Osteoblast (primary cell): ENCODE data around the gene CRYBB2. TPM values are rescaled to one million over a fixed set of nuclear protein-coding genes. Genes with fewer than 3 reads are reported as not detected.
A peak's percentile ranks its signal among the peaks of the same experiment; 100 is the strongest.

ENCODE experiments used
- DNase-seq: peaks from one replicate; pipeline ENCODE4 v3.0.0; 2011; ENCODE audit warnings: low spot score, mixed read lengths; ENCODE audit not compliant: insufficient read length; ENCODE audit errors: missing footprints
- H2AFZ ChIP-seq: 2 replicates; pipeline ENCODE4 v1.6.0; 2011; ENCODE audit warnings: mild to moderate bottlenecking, low read length
- H3K27ac ChIP-seq: 2 replicates; pipeline ENCODE4 v1.5.1; 2011; ENCODE audit warnings: mild to moderate bottlenecking, low read depth, low read length, moderate library complexity
- H3K27me3 ChIP-seq: 2 replicates; pipeline ENCODE4 v1.6.0; 2012; ENCODE audit warnings: mild to moderate bottlenecking, control low read depth, inconsistent platforms, low read length, moderate library complexity; ENCODE audit not compliant: insufficient read depth
- H3K36me3 ChIP-seq: 2 replicates; pipeline ENCODE4 v1.5.1; 2011; ENCODE audit warnings: mild to moderate bottlenecking, low read length, control low read depth, moderate library complexity; ENCODE audit not compliant: insufficient read depth
- H3K4me1 ChIP-seq: 2 replicates; pipeline ENCODE4 v1.5.1; 2011; ENCODE audit warnings: mild to moderate bottlenecking, low read length, control low read depth, moderate library complexity; ENCODE audit not compliant: insufficient read depth
- H3K4me2 ChIP-seq: 2 replicates; pipeline ENCODE4 v1.6.0; 2011; ENCODE audit warnings: mild to moderate bottlenecking, low read length; ENCODE audit not compliant: insufficient read depth
- H3K4me3 ChIP-seq: fragments of 200-600 bp; sonication (generic); 3 replicates; pipeline ENCODE4 v1.5.1; 2012; ENCODE audit warnings: mild to moderate bottlenecking, low read length, inconsistent platforms; ENCODE audit not compliant: insufficient read depth
- H3K79me2 ChIP-seq: 2 replicates; pipeline ENCODE4 v1.6.0; 2012; ENCODE audit warnings: mild to moderate bottlenecking, low read length, control low read depth, inconsistent platforms; ENCODE audit not compliant: insufficient read depth
- H3K9me3 ChIP-seq: 2 replicates; pipeline ENCODE4 v1.5.1; 2011; ENCODE audit warnings: low read depth, low read length, control low read depth
- H4K20me1 ChIP-seq: 2 replicates; pipeline ENCODE4 v1.6.0; 2012; ENCODE audit warnings: mild to moderate bottlenecking, low read length, control low read depth; ENCODE audit not compliant: insufficient read depth
- CTCF ChIP-seq: IDR thresholded peaks from 2 replicates; pipeline ENCODE4 v1.5.1; 2011; ENCODE audit warnings: mild to moderate bottlenecking, low read depth, low read length, moderate library complexity; ENCODE audit errors: extremely low read depth
- total RNA-seq: library from RNA; depleted of rRNA; stranded (reverse); fragments of >200 nt; gene quantifications from 2 replicates; pipeline ENCODE4 v1.2.3, GENCODE V29; 2012

Gene CRYBB2
- total RNA-seq, 1 donor = not detected

- no peak within 1 kb of the TSS for H2AFZ ChIP-seq
Measured at GRCh38 chr22:25199731-25200520, 19.5 kb upstream of the CRYBB2 start, which contains the start of gene CRYBB3. TSS of gene CRYBB3 (plus strand) at chr22:25199858. CDS start at chr22:25201397, 1,539 bp downstream.

GRCh38 chr22:25200967-25201366, 18.5 kb upstream of the CRYBB2 start:
- no peaks in the 10 kb centered on the region for H3K4me1 ChIP-seq
- H3K27ac ChIP-seq = no peak overlapping the region
- H3K9me3 ChIP-seq = no peaks in the 10 kb centered on the region
- H4K20me1 ChIP-seq = no peaks in the 10 kb centered on the region
- TF ChIP-seq CTCF = no peak
- H3K4me3 ChIP-seq = no peak overlapping the region
- H2AFZ ChIP-seq = no peak overlapping the region
- H3K4me2 ChIP-seq = no peak overlapping the region
- peak; percentile 48 for DNase-seq
- H3K36me3 ChIP-seq = no peaks in the 10 kb centered on the region
- no peaks in the 10 kb centered on the region for H3K27me3 ChIP-seq
- no peaks in the 10 kb centered on the region for H3K79me2 ChIP-seq

More at GRCh38 chr22:25199731-25200520, 19.5 kb upstream of the CRYBB2 start, which contains the start of gene CRYBB3:
- no peak for TF ChIP-seq CTCF
- Histone ChIP-seq H3K27ac (no peak within 1 kb of the TSS), H3K27me3 (no peaks in the 10 kb centered on the region), H4K20me1 (no peaks in the 10 kb centered on the region), H3K4me3 (no peak within 1 kb of the TSS), H3K4me2 (no peak within 1 kb of the TSS), H3K36me3 (no peaks in the 10 kb centered on the region), H3K79me2 (no peaks in the 10 kb centered on the region), H3K9me3 (no peaks in the 10 kb centered on the region), H3K4me1 (no peaks in the 10 kb centered on the region)
- peak; percentile 36 for DNase-seq

GRCh38 chr22:25201557-25202273, 17.7 kb upstream of the CRYBB2 start:
- TF ChIP-seq CTCF = no peak
- H3K4me3 ChIP-seq = no peak overlapping the region
- DNase-seq = peak; percentile 70
- H4K20me1 ChIP-seq = no peaks in the 10 kb centered on the region
- no peaks in the 10 kb centered on the region for H3K79me2 ChIP-seq
- H3K9me3 ChIP-seq = no peaks in the 10 kb centered on the region
- H3K36me3 ChIP-seq = no peaks in the 10 kb centered on the region
- no peak overlapping the region for H3K4me2 ChIP-seq
- H3K27ac ChIP-seq = no peak overlapping the region
- H3K4me1 ChIP-seq = no peaks in the 10 kb centered on the region
- no peaks in the 10 kb centered on the region for H3K27me3 ChIP-seq
- H2AFZ ChIP-seq = no peak overlapping the region
